ENCODE data around the gene ADAT1. TPM values are rescaled to one million over a fixed set of nuclear protein-coding genes. Genes with fewer than 3 reads are reported as not detected.
A peak's percentile ranks its signal among the peaks of the same experiment; 100 is the strongest.

Gene ADAT1
- total RNA-seq, 1 donor from 2014 or later = 71.4 TPM

DNA sequence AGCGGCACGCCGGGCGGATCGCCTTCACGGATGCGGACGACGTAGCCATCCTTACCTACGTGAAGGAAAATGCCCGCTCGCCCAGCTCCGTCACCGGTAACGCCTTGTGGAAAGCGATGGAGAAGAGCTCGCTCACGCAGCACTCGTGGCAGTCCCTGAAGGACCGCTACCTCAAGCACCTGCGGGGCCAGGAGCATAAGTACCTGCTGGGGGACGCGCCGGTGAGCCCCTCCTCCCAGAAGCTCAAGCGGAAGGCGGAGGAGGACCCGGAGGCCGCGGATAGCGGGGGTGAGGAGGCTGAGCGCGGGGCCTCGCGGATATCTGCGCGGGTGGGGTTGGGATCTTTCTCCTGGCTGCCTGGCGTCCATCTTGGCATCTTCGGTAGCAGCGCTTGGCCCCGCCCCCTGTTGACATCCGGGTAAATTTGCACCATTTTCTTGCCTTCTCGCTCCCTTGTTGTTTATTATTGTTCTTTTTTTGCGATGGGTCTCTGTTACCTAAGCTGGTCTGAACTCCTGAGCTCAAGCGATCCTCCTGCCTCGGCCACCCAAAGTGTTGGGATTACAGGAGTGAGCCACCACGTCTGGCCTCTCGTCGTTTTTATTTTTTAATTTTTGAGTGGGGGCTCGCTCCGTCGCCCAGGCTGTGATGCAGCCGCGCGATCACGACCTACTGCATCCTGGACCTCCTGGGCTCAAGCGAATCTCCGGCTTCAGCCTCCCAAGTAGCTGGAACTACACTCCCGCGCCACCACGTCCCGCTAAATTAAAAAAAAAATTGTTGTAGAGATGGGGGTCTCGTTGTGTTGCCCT lies 25.4 kb upstream of the ADAT1 start:
- peak overlapping the region; percentile 88 for H3K4me3 ChIP-seq (ENCODE audit: low read depth, low read length)
- no peak for DNase-seq (ENCODE audit: low read depth)
- TF ChIP-seq, protein P1, sequence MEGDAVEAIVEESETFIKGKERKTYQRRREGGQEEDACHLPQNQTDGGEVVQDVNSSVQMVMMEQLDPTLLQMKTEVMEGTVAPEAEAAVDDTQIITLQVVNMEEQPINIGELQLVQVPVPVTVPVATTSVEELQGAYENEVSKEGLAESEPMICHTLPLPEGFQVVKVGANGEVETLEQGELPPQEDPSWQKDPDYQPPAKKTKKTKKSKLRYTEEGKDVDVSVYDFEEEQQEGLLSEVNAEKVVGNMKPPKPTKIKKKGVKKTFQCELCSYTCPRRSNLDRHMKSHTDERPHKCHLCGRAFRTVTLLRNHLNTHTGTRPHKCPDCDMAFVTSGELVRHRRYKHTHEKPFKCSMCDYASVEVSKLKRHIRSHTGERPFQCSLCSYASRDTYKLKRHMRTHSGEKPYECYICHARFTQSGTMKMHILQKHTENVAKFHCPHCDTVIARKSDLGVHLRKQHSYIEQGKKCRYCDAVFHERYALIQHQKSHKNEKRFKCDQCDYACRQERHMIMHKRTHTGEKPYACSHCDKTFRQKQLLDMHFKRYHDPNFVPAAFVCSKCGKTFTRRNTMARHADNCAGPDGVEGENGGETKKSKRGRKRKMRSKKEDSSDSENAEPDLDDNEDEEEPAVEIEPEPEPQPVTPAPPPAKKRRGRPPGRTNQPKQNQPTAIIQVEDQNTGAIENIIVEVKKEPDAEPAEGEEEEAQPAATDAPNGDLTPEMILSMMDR (conservative IDR thresholded peaks at IDR 0.05; ENCODE audit: low read depth, low read length) = no peak

DNA sequence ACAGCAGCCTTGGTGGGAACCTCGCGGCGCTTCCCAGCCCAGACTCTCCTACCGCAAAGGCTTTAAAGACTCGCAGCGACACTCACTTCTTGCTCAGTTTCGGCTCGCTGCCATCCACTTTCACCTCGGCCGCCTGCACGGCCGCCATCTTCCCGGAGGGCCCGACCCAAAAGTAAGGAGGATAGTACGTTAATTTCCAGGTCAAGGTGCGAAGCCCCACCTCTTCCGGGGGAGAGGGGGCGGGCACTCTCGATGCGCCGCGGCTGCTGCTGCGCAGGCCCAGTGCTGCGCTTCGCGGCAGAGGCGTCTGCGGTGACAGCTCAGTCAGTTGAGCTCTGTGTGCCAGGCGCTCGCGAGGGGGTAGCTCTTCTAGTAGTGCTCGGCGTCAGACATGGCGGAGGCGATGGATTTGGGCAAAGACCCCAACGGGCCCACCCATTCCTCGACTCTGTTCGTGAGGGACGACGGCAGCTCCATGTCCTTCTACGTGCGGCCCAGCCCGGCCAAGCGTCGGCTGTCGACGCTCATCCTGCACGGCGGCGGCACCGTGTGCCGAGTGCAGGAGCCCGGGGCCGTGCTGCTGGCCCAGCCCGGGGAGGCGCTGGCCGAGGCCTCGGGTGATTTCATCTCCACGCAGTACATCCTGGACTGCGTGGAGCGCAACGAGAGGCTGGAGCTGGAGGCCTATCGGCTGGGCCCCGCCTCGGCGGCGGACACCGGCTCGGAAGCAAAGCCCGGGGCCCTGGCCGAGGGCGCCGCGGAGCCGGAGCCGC lies 24.6 kb upstream of the ADAT1 start, which contains the start of the genes KARS1 and TERF2IP:
TSS of gene KARS1 (minus strand) at position 174 of the 773 bp plus-strand sequence. CDS start at position 148, 26 bp downstream.
TSS of gene TERF2IP (plus strand) at position 282 of the 773 bp plus-strand sequence. CDS start at position 392, 110 bp downstream.
- TF ChIP-seq, protein P1 (conservative IDR thresholded peaks at IDR 0.05; ENCODE audit: low read depth, low read length) = no peak
- peak; percentile 50 for DNase-seq (ENCODE audit: low read depth)

DNA sequence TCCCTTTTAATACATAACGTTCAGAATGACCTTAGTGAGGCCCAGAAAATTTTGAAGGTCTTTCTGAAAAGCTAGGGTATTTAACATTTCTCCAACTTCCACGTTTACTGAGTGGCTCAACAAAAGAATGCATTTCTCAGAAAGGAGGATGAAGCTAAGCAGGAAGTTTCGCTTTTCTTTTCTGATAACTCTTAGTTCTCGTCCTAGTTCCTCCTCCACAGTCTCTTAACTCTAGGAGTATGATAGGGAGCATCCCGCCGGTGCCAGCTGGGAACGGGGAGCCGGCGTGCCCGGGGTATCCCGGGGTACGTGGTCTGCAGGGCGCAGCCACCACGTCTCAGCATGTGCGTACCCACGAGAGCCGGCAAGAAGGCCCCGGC lies 24.0 kb upstream of the ADAT1 start:
- TF ChIP-seq, protein P1 (conservative IDR thresholded peaks at IDR 0.05; ENCODE audit: low read depth, low read length) = no peak
- H3K4me3 ChIP-seq (ENCODE audit: low read depth, low read length) = peak overlapping the region; percentile 88
- no peak for DNase-seq (ENCODE audit: low read depth)

More for the DNA sequence above, 24.6 kb upstream of the ADAT1 start, which contains the start of the genes KARS1 and TERF2IP:
- peak within 1 kb of the TSS; percentile 88 for H3K4me3 ChIP-seq (ENCODE audit: low read depth, low read length)

DNA sequence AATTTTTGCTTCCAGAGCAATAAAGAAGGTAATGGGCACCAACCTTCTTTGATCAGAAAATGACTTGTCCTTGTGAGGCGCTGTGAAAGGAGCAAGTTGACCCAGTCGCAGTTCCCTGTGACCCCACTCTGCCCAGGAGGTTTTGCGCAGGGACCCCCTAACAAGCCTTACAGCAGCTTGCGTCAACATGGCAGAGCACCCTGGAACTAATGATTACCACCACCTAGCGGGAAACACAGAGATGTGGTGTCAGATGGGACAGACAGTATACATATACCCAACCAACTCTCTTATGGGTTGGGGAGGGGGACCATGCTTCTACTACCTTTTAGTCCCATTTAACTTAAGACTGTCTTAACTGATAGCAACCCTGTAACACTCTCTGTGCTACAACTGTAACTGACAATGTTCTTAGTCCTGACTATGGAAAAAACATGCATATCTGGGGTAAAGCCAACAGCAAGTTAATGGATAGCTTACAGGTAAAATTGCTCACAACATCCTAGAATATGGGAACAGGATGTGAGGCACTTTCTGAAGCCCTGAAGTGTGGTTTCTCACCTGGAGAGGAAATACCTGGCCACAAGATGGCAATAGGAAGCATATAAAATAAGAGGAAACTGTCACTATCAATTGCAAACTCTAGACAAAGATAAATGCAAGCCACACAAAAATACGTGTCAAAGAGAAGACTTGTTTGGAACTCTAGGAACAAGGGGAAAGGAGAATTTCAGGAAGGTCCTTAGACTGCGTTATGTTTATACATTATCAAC lies 21.3 kb upstream of the ADAT1 start:
- no peak overlapping the region for H3K4me3 ChIP-seq (ENCODE audit: low read depth, low read length)
- DNase-seq (ENCODE audit: low read depth) = no peak
- TF ChIP-seq, protein P1 (conservative IDR thresholded peaks at IDR 0.05; ENCODE audit: low read depth, low read length) = peak; percentile 23

DNA sequence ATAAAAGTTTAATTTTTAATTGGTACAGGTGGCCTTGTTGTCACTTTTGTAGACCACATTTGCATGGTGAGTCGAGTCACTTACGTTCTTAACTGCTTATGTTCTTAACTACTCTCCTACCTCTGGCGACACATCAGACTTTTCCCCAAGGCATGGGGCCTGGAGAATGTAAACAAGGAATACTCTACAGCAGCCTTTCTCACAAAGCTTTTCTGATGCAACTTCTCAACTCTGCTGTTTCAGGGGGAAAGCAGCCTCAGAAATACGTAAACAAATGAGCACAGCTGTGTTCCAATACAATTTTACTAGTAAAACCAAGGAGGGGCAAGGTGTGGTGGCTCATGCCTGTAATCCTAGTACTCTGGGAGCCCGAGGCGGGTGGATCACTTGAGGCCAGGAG lies 17.5 kb upstream of the ADAT1 start:
- no peak for DNase-seq (ENCODE audit: low read depth)
- TF ChIP-seq, protein P1 (conservative IDR thresholded peaks at IDR 0.05; ENCODE audit: low read depth, low read length) = no peak

DNA sequence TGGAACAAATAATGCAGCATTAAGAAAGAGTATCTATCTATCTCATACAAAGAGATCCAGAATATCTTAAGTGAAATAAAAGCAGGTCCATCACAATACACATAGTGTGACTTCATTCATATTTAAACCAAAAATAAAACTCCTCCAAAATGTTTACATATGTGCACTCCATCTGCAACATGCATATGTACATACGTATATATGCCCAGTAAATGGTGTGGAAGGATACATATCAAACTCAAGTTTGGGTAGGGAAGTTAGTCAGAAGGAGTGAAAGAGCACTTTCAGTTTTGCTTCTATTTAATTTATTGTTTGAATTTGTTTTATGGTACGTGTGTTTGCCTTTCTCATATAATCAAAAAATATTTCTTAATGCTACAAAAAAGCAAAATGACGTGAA lies 12.0 kb upstream of the ADAT1 start:
- TF ChIP-seq, protein P1 (conservative IDR thresholded peaks at IDR 0.05; ENCODE audit: low read depth, low read length) = no peak
- no peak for DNase-seq (ENCODE audit: low read depth)
- H3K4me3 ChIP-seq (ENCODE audit: low read depth, low read length) = no peak overlapping the region

More for the DNA sequence above, 17.5 kb upstream of the ADAT1 start:
- H3K4me3 ChIP-seq (ENCODE audit: low read depth, low read length) = no peak overlapping the region
